Measurements from ENCODE around the gene CRISPLD2. TPM values are rescaled to one million over a fixed set of nuclear protein-coding genes. Genes with fewer than 3 reads are reported as not detected.

Gene CRISPLD2
- total and polyA plus RNA-seq, 10 of the 15 experiments (the other 5 are each of a cell fraction or from before 2014, with no cell fraction given), result 0.03 to 0.30 (median 0.08) TPM; not detected in 5

DNA sequence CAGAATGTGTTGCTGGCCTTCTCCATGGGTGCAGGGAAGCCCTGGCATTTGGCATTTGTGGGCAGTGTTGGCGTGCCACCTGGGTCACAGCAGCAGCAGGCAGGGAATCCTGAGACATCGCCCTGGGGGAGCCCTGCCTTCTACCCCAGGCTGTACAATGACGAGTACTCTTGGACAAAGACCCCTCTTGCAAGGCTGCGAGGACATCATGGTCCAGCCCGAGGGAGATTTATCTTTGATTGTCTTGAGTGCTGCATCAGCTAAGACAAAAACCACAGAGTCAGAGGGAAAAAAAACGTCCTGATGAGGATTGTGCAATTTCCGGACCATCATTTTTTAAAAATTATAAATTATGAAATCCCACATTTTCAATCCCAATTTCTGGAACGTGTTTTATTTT lies 3.7 kb downstream of the CRISPLD2 start (continued):
- TF ChIP-seq HSF1 (IDR thresholded peaks at IDR 0.05; ENCODE audit: low read depth, low read length), result no peak
- TF ChIP-seq POLR2AphosphoS2 (IDR thresholded peaks at IDR 0.05; ENCODE audit: low read depth, low read length), result no peak
- TF ChIP-seq CREB1 (IDR thresholded peaks at IDR 0.05; ENCODE audit: low read depth), result no peak
- TF ChIP-seq, protein P1, sequence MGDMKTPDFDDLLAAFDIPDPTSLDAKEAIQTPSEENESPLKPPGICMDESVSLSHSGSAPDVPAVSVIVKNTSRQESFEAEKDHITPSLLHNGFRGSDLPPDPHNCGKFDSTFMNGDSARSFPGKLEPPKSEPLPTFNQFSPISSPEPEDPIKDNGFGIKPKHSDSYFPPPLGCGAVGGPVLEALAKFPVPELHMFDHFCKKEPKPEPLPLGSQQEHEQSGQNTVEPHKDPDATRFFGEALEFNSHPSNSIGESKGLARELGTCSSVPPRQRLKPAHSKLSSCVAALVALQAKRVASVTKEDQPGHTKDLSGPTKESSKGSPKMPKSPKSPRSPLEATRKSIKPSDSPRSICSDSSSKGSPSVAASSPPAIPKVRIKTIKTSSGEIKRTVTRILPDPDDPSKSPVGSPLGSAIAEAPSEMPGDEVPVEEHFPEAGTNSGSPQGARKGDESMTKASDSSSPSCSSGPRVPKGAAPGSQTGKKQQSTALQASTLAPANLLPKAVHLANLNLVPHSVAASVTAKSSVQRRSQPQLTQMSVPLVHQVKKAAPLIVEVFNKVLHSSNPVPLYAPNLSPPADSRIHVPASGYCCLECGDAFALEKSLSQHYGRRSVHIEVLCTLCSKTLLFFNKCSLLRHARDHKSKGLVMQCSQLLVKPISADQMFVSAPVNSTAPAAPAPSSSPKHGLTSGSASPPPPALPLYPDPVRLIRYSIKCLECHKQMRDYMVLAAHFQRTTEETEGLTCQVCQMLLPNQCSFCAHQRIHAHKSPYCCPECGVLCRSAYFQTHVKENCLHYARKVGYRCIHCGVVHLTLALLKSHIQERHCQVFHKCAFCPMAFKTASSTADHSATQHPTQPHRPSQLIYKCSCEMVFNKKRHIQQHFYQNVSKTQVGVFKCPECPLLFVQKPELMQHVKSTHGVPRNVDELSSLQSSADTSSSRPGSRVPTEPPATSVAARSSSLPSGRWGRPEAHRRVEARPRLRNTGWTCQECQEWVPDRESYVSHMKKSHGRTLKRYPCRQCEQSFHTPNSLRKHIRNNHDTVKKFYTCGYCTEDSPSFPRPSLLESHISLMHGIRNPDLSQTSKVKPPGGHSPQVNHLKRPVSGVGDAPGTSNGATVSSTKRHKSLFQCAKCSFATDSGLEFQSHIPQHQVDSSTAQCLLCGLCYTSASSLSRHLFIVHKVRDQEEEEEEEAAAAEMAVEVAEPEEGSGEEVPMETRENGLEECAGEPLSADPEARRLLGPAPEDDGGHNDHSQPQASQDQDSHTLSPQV (IDR thresholded peaks at IDR 0.05), result no peak

DNA sequence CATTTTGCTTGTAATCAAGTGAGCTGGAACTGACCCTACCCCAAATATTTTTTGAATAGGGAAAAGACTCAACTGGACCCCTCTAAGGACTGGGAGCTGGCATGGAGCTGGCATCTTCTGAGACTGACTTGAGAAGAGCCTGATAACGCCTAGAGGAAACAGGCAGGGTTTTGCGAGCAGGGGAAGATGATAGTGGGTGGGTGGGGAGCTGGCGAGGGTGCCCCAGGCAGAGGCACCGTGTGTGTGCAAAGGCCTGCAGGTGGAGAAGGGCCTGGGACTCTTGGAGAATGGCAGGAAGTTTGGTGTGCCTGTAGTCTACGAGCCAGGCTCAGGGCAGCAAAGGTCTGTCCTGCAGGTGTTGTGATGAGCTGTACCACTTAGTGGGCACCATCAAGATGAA lies 4.1 kb downstream of the CRISPLD2 start:
- Histone ChIP-seq H3K4me1 (ENCODE audit: control insufficient read depth, insufficient read depth, low read length) (no peaks in the 10 kb centered on the region), H3K79me2 (ENCODE audit: control insufficient read depth, insufficient read depth, low read length) (no peaks in the 10 kb centered on the region), H3K27me3 (replicated peaks in 1 of 2; ENCODE audit: control insufficient read depth in 2 of 2, insufficient read depth in 2 of 2, low read length in 1 of 2) (peaks cover 8 to 11% of the 10 kb centered on the region in 2 experiments; a peak in 3 of 4 replicates), H3K4me3 (no peak overlapping the region), H3K9me3 (replicated peaks; ENCODE audit: control insufficient read depth, insufficient read depth, low read length) (no peaks in the 10 kb centered on the region; the same call in 2 of the 3 replicates), H3K9ac (ENCODE audit: control insufficient read depth, insufficient read depth, low read length) (no peak overlapping the region), H3K4me2 (ENCODE audit: control insufficient read depth, insufficient read depth) (no peak overlapping the region), H3K36me3 (ENCODE audit: control insufficient read depth in 2 of 2, insufficient read depth in 2 of 2, low read length in 1 of 2) (no peaks in the 10 kb centered on the region), H2AFZ (ENCODE audit: control insufficient read depth, low read depth, low read length) (no peak overlapping the region), H3K27ac (ENCODE audit: control insufficient read depth, insufficient read depth) (no peak overlapping the region), H4K20me1 (ENCODE audit: control insufficient read depth, insufficient read depth) (no peaks in the 10 kb centered on the region)
- no peak for ATAC-seq
- 37% methylated on average over 5 of the region's 5 CpGs for WGBS (ENCODE audit: insufficient coverage, insufficient replicate concordance, low lambda C conversion rate, missing lambda C conversion rate)
- in situ Hi-C loops (cut with MboI), result no loop called here
- SMC1A ChIA-PET (ENCODE audit: uncharacterized antibody, unreplicated experiment), result no interaction called here
- no peak for DNase-seq (ENCODE audit: low read depth, low spot score)
- no TSS peak for BruUV-seq (replicated peaks)
- RAD21 ChIA-PET (ENCODE audit: unreplicated experiment), result interaction anchor here (0.6 to 1.1 kb wide), 2 partner anchors 16 to 147 kb away, joined by 3 to 4 read pairs; no protein-coding TSS in a partner anchor
- no peak for FAIRE-seq
- POLR2A ChIA-PET, result no interaction called here
- CTCF ChIA-PET, result no interaction called here
- intact Hi-C loops (cut with micrococcal nuclease; ENCODE audit: unreplicated experiment), result no loop called here
- TF ChIP-seq, protein P2, sequence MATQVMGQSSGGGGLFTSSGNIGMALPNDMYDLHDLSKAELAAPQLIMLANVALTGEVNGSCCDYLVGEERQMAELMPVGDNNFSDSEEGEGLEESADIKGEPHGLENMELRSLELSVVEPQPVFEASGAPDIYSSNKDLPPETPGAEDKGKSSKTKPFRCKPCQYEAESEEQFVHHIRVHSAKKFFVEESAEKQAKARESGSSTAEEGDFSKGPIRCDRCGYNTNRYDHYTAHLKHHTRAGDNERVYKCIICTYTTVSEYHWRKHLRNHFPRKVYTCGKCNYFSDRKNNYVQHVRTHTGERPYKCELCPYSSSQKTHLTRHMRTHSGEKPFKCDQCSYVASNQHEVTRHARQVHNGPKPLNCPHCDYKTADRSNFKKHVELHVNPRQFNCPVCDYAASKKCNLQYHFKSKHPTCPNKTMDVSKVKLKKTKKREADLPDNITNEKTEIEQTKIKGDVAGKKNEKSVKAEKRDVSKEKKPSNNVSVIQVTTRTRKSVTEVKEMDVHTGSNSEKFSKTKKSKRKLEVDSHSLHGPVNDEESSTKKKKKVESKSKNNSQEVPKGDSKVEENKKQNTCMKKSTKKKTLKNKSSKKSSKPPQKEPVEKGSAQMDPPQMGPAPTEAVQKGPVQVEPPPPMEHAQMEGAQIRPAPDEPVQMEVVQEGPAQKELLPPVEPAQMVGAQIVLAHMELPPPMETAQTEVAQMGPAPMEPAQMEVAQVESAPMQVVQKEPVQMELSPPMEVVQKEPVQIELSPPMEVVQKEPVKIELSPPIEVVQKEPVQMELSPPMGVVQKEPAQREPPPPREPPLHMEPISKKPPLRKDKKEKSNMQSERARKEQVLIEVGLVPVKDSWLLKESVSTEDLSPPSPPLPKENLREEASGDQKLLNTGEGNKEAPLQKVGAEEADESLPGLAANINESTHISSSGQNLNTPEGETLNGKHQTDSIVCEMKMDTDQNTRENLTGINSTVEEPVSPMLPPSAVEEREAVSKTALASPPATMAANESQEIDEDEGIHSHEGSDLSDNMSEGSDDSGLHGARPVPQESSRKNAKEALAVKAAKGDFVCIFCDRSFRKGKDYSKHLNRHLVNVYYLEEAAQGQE (IDR thresholded peaks at IDR 0.05; ENCODE audit: low read depth, low read length), result no peak
- no peak for TF ChIP-seq ZBTB11 (CRISPR knock-in tag; IDR thresholded peaks at IDR 0.05)
- TF ChIP-seq ATF3 (IDR thresholded peaks at IDR 0.05; ENCODE audit: borderline replicate concordance, extremely low read depth, low read depth, low read length), result no peak
- TF ChIP-seq IKZF2 (IDR thresholded peaks at IDR 0.05), result no peak
- TF ChIP-seq SMARCA5 (IDR thresholded peaks at IDR 0.05), result no peak

Measured in GM12878 (cell line).